OCI-LY7 (cell line): ENCODE measurements around the gene BASP1.

Experiments used
- EZH2phosphoT487 ChIP-seq: fragments of 200-600 bp; sonication (generic); IDR thresholded peaks from 2 replicates; pipeline ENCODE4 v1.6.1; 2018; ENCODE audit warnings: low read depth, borderline replicate concordance, mild to moderate bottlenecking, mixed run types, antibody characterized with exemption, low read length, moderate library complexity, mixed read lengths
- TF ChIP-seq, protein P1 (sequence below): fragments of 200-600 bp; sonication (generic); conservative IDR thresholded peaks from 2 replicates; pipeline ENCODE4 v1.5.1; 2014; ENCODE audit warnings: mild to moderate bottlenecking, antibody characterized with exemption, low read length, moderate library complexity, mixed read lengths

GRCh38 chr5:17249029-17249634, 31.7 kb downstream of the BASP1 start:
- TF ChIP-seq, protein P1, sequence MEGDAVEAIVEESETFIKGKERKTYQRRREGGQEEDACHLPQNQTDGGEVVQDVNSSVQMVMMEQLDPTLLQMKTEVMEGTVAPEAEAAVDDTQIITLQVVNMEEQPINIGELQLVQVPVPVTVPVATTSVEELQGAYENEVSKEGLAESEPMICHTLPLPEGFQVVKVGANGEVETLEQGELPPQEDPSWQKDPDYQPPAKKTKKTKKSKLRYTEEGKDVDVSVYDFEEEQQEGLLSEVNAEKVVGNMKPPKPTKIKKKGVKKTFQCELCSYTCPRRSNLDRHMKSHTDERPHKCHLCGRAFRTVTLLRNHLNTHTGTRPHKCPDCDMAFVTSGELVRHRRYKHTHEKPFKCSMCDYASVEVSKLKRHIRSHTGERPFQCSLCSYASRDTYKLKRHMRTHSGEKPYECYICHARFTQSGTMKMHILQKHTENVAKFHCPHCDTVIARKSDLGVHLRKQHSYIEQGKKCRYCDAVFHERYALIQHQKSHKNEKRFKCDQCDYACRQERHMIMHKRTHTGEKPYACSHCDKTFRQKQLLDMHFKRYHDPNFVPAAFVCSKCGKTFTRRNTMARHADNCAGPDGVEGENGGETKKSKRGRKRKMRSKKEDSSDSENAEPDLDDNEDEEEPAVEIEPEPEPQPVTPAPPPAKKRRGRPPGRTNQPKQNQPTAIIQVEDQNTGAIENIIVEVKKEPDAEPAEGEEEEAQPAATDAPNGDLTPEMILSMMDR, result no peak
- TF ChIP-seq EZH2phosphoT487, result no peak
